ENCODE data around the gene LYG1.
"Not testable (repeated sequence)": the region's sequence is repeated elsewhere in the genome, so short reads cannot be mapped to it uniquely, and the experiment has no call there.

The LYG1 gene

GRCh38 chr2:99299580-99299979 lies 1.4 kb downstream of the LYG1 start:
- TF ChIP-seq, protein P1, sequence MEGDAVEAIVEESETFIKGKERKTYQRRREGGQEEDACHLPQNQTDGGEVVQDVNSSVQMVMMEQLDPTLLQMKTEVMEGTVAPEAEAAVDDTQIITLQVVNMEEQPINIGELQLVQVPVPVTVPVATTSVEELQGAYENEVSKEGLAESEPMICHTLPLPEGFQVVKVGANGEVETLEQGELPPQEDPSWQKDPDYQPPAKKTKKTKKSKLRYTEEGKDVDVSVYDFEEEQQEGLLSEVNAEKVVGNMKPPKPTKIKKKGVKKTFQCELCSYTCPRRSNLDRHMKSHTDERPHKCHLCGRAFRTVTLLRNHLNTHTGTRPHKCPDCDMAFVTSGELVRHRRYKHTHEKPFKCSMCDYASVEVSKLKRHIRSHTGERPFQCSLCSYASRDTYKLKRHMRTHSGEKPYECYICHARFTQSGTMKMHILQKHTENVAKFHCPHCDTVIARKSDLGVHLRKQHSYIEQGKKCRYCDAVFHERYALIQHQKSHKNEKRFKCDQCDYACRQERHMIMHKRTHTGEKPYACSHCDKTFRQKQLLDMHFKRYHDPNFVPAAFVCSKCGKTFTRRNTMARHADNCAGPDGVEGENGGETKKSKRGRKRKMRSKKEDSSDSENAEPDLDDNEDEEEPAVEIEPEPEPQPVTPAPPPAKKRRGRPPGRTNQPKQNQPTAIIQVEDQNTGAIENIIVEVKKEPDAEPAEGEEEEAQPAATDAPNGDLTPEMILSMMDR (IDR thresholded peaks at IDR 0.05; ENCODE audit: low read length, missing control alignments), result no peak
- no peak for DNase-seq (ENCODE audit: low read depth)
- H3K4me3 ChIP-seq (replicated peaks; ENCODE audit: low read depth, low read length), result no peak overlapping the region

GRCh38 chr2:99297994-99298393 lies 3.0 kb downstream of the LYG1 start:
- TF ChIP-seq, protein P1 (IDR thresholded peaks at IDR 0.05; ENCODE audit: low read length, missing control alignments), result no peak
- H3K4me3 ChIP-seq (replicated peaks; ENCODE audit: low read depth, low read length), result no peak overlapping the region
- DNase-seq (ENCODE audit: low read depth), result peak; percentile 17

DNA sequence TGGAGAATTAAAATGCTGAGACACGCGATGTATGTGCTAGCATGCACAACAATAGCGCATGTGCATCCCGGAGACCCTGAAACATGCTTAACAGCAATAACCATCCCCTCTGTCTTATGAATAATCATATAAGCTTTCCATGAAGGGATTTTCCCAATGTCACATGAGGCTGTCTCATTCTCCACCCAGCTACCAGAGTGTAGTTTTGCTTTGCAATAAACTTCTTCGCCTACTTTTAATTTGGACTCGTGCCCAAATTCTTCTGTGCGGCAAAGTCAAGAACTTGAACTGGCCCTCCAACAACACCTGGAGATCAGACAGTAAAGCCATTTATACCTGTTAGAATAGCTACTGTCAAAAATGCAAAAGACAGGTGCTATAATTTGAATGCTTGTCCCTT lies 15.5 kb downstream of the LYG1 start:
- no peak for DNase-seq (ENCODE audit: low read depth)
- H3K4me3 ChIP-seq (replicated peaks; ENCODE audit: low read depth, low read length), result no peak overlapping the region
- TF ChIP-seq, protein P1 (IDR thresholded peaks at IDR 0.05; ENCODE audit: low read length, missing control alignments), result no peak

DNA sequence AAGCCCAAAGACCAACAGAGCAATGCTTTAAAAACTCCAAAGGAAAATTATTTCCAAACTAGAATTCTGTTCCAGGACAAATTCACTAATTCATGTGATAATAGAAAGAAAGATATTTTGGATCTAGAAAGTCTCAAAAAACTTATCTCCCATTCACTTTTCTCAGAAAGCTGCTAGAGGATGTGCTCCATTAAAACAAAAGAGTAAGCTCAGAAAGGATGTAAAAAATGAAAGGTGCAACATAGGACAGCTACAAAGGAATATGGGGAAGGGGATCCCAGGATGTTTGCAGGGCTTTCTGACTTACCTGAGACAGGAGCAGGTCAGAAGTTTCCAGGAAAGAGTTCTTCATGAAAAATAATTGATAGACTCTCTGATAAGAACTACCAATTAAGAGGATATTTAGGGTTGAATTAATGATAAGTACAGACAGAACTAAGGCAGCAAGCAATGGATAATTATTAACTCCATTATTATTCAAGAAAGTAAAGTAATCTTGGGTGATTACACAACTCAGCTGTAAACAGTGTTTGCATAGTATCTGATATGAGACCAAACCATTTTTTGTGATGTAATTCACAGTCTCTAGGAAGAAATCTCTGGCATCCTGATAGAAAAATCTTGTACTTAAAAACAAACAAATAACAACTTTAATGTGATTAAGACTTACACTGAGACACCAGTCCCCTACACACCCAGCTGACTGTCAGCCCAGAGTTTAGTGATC lies 20.9 kb downstream of the LYG1 start:
- TF ChIP-seq, protein P1 (IDR thresholded peaks at IDR 0.05; ENCODE audit: low read length, missing control alignments), result no peak
- DNase-seq (ENCODE audit: low read depth), result no peak
- H3K4me3 ChIP-seq (replicated peaks; ENCODE audit: low read depth, low read length), result no peak overlapping the region

- no peak overlapping the region for H3K4me3 ChIP-seq (replicated peaks; ENCODE audit: low read depth, low read length)
- TF ChIP-seq, protein P1 (IDR thresholded peaks at IDR 0.05; ENCODE audit: low read length, missing control alignments), result no peak
- DNase-seq (ENCODE audit: low read depth), result peak; percentile 41
Observed at GRCh38 chr2:99278793-99279291, 22.2 kb downstream of the LYG1 start.

- DNase-seq (ENCODE audit: low read depth); H3K4me3 ChIP-seq (replicated peaks; ENCODE audit: low read depth, low read length): not testable (repeated sequence)
Observed at GRCh38 chr2:99278195-99278765, 22.7 kb downstream of the LYG1 start.

DNA sequence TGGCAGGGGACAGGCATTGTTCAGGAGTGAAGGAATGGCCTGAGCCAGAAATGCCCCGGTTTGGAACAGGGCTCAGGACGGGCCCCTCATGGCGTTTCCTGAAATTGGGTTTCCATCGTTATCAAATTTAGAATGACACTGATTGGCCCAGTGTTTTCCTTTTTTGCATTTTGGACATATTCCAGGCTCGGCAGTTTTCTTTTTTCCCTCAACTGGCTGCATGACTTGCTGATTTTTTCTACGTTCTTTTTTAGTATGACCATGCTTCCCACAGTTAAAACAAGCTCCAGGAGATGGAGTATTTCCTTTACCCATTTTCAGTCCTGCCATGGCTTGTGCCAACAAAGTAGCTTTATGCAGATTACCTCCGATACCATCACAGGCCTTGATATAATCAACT lies 25.1 kb downstream of the LYG1 start:
- no peak overlapping the region for H3K4me3 ChIP-seq (replicated peaks; ENCODE audit: low read depth, low read length)
- DNase-seq (ENCODE audit: low read depth), result no peak
- TF ChIP-seq, protein P1 (IDR thresholded peaks at IDR 0.05; ENCODE audit: low read length, missing control alignments), result no peak

All from fibroblast of pulmonary artery (primary cell).